ENCODE measurements around the gene TPST1.

TPST1 gene

GRCh38 chr7:66297579-66297978 is 92.4 kb downstream of the TPST1 start:
- peak in 1 of 2 donors; percentile 41 for DNase-seq (ENCODE audit: low read depth in 2 of 2)
- TF ChIP-seq, protein P1, sequence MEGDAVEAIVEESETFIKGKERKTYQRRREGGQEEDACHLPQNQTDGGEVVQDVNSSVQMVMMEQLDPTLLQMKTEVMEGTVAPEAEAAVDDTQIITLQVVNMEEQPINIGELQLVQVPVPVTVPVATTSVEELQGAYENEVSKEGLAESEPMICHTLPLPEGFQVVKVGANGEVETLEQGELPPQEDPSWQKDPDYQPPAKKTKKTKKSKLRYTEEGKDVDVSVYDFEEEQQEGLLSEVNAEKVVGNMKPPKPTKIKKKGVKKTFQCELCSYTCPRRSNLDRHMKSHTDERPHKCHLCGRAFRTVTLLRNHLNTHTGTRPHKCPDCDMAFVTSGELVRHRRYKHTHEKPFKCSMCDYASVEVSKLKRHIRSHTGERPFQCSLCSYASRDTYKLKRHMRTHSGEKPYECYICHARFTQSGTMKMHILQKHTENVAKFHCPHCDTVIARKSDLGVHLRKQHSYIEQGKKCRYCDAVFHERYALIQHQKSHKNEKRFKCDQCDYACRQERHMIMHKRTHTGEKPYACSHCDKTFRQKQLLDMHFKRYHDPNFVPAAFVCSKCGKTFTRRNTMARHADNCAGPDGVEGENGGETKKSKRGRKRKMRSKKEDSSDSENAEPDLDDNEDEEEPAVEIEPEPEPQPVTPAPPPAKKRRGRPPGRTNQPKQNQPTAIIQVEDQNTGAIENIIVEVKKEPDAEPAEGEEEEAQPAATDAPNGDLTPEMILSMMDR (IDR thresholded peaks at IDR 0.05; ENCODE audit: low read depth, low read length), result no peak
- no peak overlapping the region for H3K4me3 ChIP-seq (replicated peaks in 1 of 2; ENCODE audit: low read depth in 2 of 2, low read length in 2 of 2)

- no peak for DNase-seq (ENCODE audit: low read depth in 2 of 2)
- TF ChIP-seq, protein P1 (IDR thresholded peaks at IDR 0.05; ENCODE audit: low read depth, low read length), result no peak
- H3K4me3 ChIP-seq (replicated peaks in 1 of 2; ENCODE audit: low read depth in 2 of 2, low read length in 2 of 2), result no peak overlapping the region
Observed at GRCh38 chr7:66301249-66301648, 96.1 kb downstream of the TPST1 start.

DNA sequence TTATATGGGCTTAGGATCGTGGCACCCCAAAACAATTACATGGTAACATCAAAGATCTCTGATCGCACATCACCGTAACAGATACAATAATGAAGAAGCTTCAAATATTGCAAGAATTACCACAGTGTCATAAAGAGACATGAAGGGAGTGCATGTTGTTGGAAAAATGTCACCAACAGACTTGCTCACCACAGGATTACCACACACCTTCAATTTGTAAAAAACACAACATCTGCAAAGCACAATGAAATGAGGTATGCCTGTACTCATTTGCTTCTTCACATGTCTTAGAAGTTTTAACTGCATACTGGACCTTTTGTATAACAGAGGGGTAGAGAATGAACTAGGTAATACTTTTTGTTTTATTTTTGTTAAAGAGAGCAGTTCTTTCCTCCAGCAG is 96.6 kb downstream of the TPST1 start:
- TF ChIP-seq, protein P1 (IDR thresholded peaks at IDR 0.05; ENCODE audit: low read depth, low read length), result no peak
- peak in 1 of 2 donors; percentile 47 for DNase-seq (ENCODE audit: low read depth in 2 of 2)
- H3K4me3 ChIP-seq (replicated peaks in 1 of 2; ENCODE audit: low read depth in 2 of 2, low read length in 2 of 2), result no peak overlapping the region

GRCh38 chr7:66303454-66304155 is 98.5 kb downstream of the TPST1 start:
- no peak overlapping the region for H3K4me3 ChIP-seq (replicated peaks in 1 of 2; ENCODE audit: low read depth in 2 of 2, low read length in 2 of 2)
- TF ChIP-seq, protein P1 (IDR thresholded peaks at IDR 0.05; ENCODE audit: low read depth, low read length), result no peak
- DNase-seq (ENCODE audit: low read depth in 2 of 2), result no peak

GRCh38 chr7:66304536-66304935 is 99.4 kb downstream of the TPST1 start:
- DNase-seq (ENCODE audit: low read depth in 2 of 2), result peak; percentile 55 to 70
- TF ChIP-seq, protein P1 (IDR thresholded peaks at IDR 0.05; ENCODE audit: low read depth, low read length), result no peak
- no peak overlapping the region for H3K4me3 ChIP-seq (replicated peaks in 1 of 2; ENCODE audit: low read depth in 2 of 2, low read length in 2 of 2)

DNA sequence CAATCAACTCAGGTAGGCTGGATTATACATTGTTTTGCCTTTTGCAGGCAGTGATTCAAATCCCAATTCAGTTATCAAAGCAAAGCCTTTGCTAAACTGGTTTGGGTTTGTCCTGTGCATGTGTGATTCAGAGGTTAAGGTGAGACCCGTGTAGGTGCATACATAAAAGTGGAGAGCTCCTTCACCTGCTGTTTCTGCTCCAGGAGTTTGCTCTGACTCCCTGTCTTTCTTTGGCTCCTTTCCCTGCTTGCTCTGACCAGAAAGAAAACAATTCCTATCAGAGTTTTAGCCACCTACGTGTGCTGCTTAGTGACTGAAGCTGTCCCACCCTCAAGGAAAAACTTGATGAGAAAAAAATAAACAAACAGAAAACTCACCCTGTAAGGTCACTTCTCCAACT is 101.1 kb downstream of the TPST1 start:
- TF ChIP-seq, protein P1 (IDR thresholded peaks at IDR 0.05; ENCODE audit: low read depth, low read length), result no peak
- H3K4me3 ChIP-seq (replicated peaks in 1 of 2; ENCODE audit: low read depth in 2 of 2, low read length in 2 of 2), result no peak overlapping the region
- DNase-seq (ENCODE audit: low read depth in 2 of 2), result no peak
